GM18870 (cell line): ENCODE measurements around the gene FRA10AC1.
"Not testable (repeated sequence)": the region's sequence is repeated elsewhere in the genome, so short reads cannot be mapped to it uniquely, and the experiment has no call there.

Experiments used
- ATAC-seq: cut with Tn5 transposase; IDR thresholded peaks from one replicate; pipeline ENCODE4 v1.9.1; 2021; ENCODE audit warnings: moderate library complexity; ENCODE audit not compliant: unreplicated experiment

The FRA10AC1 gene

DNA sequence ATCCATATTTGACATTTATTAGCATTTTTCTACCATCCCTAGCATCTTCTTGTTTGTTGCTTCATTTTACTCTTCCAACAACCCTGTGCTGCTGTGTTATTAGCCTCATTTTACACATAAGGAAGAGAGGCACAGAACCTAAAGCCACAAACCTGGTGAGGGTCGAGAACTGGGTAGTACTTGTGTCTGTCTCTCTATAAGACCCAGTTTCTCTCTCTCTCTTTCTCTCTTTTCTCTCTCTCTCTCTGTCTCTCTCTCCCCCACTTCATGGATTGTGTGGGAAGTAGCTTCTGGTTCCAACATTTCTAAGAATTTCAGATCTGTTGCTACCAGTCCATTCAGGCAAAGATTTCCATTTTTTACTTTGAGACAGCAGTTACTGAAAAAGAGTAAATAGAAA, 1.4 kb upstream of the FRA10AC1 start:
- no peak for ATAC-seq

DNA sequence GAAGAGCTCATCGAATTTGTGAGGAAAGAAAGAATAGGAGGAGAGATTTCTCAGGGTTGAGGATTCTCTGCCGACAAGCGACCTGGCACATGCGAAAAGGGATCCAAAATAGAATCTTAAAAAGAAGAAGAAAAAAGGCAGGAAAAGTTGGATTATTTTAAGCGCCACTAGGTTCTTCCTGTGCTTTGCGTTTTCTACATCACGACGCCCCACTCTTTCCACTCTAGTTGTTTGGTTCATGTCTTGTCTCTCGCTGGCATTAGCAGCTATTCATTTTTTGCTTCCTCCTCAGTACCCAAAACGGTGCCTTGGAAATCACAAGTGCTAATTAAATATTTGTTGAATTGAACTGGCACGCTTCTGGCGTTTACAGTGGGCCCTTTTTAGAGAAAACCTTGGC, 674 bp upstream of the FRA10AC1 start:
- ATAC-seq: peak; percentile 6

DNA sequence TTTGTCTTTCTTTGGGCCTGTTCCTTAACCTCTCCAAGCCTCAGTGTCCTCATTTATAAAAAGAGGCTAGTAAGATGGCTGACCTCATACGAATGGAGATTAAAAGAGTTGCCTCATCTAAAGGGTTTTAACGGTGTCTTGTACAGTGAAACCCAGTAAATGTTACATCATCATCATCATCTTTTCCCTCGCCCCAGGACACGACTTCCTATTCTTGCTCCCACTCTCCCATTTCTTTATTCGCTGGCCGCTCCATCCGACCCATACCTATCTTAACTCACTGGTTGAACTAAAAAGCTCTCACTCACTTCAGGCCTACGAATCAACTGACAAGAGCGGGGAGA, 554 bp downstream of the FRA10AC1 start:
- ATAC-seq: peak; percentile 14

DNA sequence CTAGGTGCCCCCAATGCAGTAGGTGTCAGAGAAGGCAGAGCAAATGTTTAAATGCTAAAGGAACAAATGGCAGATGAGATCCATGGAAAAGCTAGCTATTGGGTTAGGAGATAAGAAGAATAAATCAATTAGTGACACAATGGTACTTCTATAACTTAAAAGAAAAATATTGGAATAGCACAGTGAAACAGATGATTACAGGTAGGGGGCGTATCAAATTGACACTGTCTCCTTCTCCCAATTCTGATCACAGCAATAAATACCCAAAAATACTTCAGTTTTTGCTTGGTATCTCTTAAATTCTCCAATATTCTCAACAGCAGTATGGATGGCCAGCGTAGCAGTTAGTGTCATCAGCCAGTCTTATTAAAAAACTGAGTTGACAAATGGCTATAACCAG, 5.2 kb downstream of the FRA10AC1 start:
- ATAC-seq: no peak

DNA sequence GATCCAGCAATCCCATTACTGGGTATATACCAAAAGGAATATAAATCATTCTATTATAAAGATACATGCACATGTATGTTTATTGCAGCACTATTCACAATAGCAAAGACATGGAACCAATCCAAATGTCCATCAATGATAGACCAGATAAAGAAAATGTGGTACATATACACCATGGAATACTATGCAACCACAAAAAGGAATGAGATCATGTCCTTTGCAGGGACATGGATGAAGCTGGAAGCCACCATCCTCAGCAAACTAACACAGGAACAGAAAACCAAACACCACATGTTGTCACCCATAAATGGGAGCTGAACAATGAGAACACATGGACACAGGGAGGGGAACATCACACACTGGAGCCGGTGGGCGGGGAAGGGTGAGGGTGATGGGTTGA, 5.8 kb downstream of the FRA10AC1 start:
- not testable (repeated sequence) for ATAC-seq

DNA sequence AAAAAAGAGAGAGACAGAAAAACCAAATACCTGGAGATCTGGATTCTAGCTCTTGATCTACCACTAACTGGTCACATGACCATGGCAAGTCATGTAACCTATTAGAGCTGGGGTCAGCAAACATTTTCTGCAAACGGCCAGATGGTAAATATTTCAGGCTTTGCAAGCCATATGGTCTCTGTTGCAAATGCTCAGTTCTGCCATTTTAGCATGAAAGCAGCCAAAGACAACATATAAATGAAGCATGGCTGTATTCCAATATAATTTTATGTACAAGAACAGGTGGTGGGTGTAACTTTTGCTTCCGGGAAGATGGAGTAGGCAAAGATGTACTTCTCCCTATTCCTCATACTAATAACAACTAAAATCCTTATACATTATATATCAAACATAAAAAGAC, 6.7 kb downstream of the FRA10AC1 start:
- no peak for ATAC-seq

DNA sequence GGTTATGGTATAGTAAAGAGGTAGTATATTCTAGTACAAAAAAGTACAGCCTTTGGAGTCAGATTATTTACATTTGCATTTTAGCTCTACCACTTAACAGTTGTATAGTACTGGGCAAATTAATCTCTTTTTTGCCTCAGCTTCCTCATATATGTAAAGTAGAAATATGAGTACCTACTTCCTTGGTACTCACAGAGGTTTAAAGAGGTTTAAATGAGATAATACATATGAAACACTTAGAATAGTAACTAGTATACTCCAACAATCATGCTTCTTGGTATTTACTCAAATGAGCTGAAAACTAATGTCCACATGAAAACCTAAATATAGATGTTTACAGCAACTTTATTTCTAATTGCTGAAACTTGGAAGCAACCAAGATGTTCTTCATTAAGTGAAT, 14.7 kb downstream of the FRA10AC1 start:
- no peak for ATAC-seq

DNA sequence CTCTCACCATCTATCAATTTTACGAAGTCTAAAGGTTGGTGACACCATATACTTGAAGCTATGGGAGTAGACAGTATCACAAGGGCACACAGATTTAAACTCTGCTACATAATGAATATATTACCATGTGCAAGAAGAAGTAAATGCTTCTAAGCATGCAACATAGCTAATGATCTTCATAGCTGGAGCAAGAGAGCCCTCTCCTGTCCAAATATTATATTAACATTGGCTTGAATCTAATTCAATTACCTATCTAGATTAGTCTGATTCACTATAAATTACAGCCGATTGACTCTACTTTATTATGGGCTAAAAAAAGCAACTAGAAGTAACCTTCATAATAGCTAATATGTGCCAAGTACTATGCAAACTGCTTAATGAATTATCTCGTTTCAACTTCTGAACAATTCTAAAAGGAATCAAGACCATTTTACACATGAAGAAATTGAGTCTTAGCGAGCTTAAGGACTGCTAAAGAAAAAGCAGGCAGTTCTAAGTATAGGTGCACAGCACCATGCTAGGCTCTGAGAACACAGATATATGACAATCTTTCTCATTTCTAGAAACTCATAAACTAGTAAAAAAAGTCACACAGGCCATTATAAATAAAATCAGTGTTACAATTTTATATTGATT, 21.9 kb downstream of the FRA10AC1 start:
- no peak for ATAC-seq

DNA sequence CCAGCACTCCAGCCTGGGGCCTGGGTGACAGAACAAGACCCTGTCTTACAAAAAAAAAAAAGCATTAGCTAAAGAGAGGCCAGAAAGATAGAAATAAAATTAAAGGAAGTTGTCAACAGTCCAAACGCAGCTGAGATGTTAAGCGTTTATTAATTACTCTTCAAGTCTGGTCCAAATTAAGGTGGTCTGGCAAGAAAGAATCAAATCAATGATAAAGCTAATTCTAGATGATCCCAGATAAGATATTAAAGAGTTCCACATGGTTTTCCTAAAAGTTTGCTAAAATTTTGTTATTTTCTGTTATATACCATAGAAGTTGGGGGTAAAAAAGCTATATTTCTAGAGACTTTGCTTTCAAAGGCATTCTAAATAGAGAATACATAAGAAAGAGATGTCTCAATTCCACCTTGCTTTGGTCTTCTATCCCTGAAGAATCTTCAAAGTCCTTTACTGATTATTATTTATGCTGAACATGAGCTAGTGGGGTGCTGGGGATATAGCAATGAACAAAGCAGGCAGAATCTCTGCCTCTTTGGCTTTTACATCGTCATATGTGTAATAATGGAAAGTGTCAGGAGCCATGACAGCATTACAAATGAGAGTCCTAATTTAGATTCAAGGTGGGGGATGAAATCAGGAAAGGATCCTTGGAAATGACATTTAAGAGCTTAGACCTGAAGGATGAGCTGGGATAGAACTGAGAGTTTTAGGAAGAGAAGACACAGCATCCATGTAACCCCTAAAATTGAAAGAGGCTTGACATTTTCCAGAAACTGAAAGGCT, 23.4 kb downstream of the FRA10AC1 start:
- ATAC-seq: no peak

DNA sequence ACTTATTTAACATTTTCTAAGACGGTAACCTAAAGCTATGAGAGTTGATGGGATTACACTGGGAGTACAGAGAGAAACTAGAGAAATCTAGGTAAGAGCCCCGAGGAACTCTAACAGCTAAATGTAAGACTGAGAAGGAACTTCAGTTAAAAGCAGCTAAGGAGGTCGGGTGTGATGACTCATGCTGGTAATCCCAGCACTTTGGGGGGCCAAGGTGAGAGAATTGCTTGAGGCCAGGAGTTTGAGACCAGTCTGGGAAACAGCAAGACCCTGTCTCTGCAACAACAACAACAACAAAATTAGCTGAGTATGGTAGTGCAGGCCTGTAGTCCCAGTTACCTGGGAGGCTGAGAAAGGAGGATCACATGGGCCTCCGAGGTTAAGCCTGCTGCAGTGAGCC, 24.0 kb downstream of the FRA10AC1 start:
- ATAC-seq: no peak

DNA sequence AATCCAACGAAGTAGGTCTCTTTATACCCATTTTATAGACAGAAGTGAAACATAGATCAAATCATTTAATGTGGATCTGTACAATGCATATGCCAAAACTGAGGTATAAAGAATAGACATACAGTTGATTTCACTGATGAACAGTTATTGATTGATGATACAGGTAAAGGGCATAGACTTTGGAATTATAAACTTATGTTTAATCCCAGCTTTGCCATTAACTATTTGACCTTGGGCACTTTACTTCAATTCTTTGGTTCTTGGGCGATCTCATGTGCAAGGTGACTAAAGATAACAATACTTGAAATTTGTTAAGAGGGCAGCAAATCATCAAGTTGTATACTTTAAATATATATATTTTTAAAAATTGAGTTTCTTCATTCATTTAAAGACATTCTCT, 28.6 kb downstream of the FRA10AC1 start:
- ATAC-seq: no peak

DNA sequence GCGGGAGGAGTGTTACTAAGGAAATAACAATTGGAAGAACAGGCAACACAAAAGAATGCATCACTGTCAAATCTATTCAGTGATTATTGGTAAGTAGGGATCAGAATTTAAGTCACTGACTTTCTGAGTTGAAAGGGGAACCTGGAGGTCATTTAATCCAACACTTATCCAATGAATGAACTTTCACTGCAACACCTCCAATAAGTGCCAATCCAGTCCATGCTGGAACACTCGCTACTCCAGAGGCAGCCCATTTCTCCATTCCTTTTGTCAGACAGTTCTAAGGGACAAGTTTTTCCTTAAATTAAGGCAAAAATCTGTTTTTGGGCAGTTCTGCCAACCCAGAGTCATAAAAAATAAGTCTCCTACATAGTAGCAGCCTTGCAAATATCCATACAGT, 29.5 kb downstream of the FRA10AC1 start:
- no peak for ATAC-seq

DNA sequence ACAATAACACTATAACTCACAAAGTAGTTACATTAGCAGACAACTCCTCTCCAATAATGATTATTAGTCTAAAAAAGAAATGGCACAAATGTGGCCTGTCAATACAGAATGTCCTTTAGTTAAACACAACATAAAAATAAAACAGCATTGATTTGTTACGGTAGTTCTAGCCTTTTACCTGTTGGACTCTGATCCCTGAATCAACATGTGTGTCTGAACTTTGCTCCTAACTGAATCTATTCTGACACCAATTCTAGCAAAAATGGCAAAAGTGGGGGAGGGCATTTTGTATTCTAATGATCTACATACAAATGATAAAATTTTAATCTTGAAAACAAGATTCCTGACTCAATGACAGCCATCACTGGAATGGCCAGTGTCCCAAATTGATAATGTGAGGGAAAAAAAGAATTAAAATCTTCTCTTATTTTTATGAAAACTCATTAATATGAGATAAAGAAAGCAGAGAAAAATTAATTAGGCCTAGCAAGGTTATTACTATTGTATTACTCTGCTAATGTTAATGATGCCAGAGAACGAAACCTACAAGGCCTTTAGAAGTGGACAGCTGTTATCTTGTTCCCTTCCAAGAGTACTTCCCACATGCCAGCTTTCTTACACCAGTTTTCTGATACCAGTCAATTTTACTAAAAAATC, 30.2 kb downstream of the FRA10AC1 start:
- ATAC-seq: no peak

DNA sequence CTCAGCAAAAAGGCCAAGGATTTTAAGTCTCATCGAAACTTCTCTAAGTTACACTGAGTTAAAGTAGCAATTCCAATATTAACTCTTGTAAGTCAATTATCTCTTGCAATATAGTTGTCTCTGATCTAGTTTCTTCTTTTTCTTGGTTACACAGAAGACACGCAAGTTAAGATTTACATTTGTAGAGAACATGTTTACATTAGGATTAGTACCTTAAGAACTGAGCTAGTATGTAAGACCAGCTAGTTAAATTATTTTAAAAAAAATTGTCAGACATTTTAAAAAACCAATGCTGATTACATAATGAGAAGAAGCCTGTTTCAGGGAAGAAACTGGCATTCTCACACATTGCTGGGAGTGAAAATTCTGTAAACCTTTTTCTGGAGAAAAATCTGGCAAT, 31.4 kb downstream of the FRA10AC1 start:
- no peak for ATAC-seq

DNA sequence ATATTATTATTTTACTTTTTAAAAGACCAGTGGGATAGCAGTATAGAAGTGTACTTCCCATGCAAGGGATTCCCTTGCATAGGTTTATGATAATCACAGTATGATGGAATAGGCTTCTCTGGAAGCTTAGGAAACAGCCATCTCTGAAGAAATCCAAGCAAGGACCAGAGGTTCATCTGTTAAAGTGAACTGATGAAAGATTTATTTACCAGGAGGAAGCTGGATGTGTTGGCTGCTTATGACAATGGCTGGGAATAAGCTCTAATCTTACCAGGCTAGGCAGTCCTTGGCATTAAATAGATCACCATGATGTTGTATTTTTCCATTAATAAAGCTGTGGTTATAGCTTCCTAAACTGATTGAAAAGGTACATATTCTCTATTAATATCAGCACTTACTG, 32.0 kb downstream of the FRA10AC1 start:
- ATAC-seq: no peak

DNA sequence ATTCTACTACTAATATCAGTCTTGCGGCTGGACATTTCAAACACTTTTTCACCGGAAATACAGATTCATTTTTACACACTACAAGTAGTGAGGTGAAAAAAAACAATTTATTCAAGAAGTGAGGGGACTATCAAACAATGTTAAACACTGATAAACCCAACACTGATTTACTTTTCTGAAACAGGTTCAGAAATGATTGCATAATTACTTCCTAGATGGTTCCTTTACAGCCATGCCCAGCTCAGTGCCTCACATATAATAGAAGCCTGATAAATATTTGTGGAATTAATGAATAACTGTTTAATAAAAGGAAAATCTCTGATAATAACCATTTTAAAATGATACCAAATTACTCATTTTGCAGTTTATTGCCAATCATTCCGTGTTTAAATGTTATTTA, 34.6 kb downstream of the FRA10AC1 start:
- no peak for ATAC-seq

DNA sequence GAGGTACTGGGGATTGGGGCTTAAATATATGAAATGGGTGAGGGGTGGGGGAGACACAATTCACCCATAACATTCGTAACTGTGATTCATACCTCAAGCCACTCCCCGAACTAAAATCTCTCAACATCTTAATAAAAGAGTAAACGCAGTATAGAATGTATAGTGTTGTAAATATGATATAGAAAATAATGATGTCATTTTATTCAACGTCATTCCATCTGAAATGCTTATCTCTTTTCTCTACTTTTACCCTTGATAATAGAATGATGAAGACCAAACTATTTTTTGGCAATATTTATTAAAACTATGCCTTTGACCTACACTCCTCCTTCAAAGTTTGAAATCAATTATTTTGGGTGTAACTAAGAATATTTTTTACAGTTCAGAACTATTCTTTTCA, 36.4 kb downstream of the FRA10AC1 start:
- no peak for ATAC-seq

DNA sequence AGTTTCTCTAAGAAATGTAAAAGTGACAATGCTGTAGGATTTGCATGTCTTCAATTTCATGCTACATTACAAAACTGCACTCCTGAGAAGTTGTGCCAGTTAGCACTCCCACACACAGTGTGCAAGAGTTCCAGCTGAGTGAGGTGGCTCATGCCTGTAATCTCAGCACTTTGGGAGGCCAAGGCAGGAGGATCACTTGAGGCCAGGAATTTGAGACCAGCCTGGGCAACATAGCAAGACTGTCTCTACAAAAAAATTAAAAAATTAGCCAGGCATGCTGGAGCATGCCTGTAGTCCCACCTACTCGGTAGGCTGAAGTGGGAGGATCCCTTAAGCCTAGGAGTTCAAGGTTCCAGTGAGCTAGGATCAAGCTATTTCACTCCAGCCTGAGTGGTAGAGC, 44.6 kb downstream of the FRA10AC1 start:
- ATAC-seq: no peak

DNA sequence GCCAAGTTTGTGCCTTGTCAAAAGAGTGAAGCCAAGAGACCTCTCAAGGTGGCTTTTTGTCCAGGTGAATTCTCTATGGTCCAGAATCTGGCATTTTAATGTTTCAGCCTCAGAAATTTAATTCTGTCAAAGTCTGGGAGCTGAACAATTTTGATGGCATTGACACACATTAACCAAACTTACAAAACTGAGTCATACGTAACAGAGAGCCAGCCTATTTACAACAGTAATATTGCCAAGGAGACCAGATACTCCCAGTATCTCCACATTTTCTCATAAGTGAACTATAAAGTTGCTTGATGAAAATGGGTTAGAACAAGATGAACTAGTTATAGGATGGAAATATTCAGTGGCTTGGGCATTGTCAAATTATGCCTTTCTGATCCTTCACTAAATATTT, 46.2 kb downstream of the FRA10AC1 start:
- no peak for ATAC-seq

DNA sequence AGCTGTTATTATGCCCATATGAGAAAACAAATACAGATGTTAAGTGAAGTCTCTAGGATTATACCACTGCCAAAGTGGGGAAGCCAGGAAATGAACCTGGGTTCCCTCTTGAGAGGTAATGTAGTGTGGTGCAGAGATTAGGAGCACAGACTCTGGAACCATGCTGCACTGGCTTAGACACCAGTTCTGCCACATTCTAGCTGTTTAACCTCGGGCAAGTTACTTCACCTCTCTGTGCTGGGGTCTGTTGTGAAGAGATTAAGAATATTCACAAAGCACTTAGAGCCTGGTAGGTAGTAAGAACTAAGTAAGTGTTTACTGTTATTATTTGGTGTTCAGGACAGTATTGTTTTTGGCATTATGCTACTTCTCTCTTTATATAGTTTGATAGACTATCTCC, 48.2 kb downstream of the FRA10AC1 start:
- ATAC-seq: no peak

DNA sequence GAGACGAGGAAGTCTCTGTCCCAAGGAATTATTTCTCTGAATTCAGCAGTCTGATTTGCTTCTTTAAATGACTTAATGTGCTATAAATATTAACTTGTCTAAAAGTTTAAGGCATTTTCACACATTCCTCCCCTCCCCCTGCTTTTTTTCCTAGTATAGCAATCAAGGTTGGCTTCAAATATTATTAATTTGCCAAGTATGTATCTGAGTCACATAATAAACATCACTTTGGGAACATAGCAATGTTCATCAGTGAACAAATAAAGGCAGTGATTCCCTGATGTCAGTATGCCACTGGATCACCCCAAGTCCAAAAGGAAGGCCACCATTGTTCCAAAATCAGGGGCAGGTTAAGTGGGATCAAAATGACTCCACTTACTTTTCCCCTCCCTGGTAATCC, 49.5 kb downstream of the FRA10AC1 start:
- no peak for ATAC-seq

DNA sequence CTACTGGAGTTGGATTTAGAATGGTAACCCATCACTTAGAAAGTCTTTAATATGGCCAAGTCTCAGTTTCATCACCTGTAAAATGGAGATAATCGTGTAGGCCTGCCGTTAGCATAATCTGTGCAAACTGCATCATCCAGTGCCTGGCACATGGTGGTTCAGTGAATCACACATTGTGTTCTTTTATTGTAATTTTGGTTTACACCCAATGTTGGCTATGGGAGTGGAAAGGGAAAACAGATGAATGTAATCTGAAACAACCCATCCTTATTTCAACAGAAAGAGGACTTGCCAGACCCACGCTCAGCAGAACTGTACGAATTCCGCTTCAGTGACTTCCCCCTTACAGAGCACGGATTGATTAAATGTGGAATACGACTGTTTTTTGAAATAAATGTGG, 62.6 kb downstream of the FRA10AC1 start:
- ATAC-seq: no peak
